GM19438 (cell line): ENCODE data around the gene KLF1.
"Not testable (repeated sequence)": the region's sequence is repeated elsewhere in the genome, so short reads cannot be mapped to it uniquely, and the experiment has no call there.

Experiments used
- ATAC-seq: cut with Tn5 transposase; IDR thresholded peaks from one replicate; pipeline ENCODE4 v1.9.1; 2021; ENCODE audit warnings: low read depth; ENCODE audit not compliant: unreplicated experiment

Gene KLF1

DNA sequence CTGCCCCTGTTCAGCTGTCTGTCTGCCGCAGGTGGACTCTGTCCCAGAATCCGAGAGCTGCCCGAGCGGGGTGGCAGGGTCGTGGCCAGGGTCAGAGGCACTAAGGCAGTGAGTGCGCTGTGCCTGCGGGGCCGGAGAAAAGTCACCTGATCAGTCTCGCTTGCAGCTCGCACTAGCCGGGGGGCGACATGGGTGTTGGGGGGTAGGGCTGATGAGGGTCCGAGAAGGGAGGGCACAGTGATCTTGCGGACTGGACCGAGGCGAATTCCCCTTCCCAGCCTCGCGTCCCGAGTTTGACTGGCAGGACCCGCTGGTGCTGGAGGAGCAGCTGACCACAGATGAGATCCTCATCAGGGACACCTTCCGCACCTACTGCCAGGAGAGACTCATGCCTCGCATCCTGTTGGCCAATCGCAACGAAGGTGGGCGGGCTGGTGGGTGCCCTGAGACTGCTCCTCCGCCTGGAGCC lies 4.6 kb upstream of the KLF1 start:
- ATAC-seq: no peak

GRCh38 chr19:12890787-12891552 lies 4.0 kb upstream of the KLF1 start, which contains the start of gene GCDH:
TSS of gene GCDH (plus strand) at chr19:12891160. CDS start at chr19:12891305, 145 bp downstream.
- ATAC-seq: peak; percentile 90

DNA sequence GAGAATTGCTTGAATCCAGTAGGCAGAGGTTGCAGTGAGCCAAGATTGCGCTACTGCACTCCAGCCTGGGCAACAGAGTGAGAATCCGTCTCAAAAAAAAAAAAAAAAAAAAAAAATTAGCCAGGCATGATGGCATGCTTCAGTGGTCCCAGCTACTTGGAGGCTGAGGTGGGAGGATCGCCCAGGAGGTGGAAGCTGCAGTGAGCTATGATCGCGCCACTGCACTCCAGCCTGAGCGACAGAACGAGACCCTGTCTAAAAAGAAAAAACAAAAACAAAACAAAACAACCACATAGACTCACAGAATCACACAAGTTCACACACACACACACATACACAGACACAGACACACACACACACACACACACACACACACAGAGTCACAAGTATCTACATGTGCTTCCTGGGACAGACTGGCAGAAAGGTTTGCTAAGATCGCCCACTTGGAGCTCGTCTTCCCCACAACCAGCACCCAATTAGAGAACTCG lies 3.3 kb upstream of the KLF1 start:
- not testable (repeated sequence) for ATAC-seq

- no peak for ATAC-seq
Observed at GRCh38 chr19:12888006-12888603, 1.1 kb upstream of the KLF1 start.

DNA sequence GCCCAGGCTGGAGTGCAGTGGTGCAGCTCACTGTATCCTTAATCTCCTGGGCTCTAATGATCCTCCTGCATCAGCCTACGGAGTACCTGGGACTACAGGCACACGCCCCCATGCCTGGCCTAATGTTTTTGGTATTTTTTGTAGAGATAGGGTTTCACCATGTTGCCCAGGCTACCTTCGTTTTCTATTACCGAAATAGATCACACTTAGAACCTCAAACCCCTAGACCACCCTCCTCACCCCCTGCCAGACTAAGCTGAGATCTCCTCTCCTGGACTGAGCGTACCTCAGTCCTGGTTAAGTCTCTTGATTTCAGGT lies 391 bp downstream of the KLF1 start:
- no peak for ATAC-seq

- ATAC-seq: no peak
Observed at GRCh38 chr19:12885749-12886650, 1.0 kb downstream of the KLF1 start.

GRCh38 chr19:12884926-12885748 lies 1.9 kb downstream of the KLF1 start:
- ATAC-seq: no peak

DNA sequence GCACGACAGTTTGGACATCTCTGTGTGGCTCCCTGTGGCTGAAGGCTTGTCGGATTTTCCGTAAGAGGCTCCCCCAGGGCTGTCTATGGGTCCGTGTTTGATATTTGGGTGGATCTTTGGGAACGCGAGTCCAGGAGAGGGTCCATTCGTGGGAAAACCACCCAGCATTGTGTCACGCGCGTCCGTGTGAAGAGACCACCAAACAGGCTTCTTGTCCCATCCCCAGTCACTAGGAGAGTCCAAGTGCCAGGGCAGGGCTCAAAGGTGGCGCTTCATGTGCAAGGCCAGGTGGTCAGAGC lies 2.4 kb downstream of the KLF1 start:
- no peak for ATAC-seq

DNA sequence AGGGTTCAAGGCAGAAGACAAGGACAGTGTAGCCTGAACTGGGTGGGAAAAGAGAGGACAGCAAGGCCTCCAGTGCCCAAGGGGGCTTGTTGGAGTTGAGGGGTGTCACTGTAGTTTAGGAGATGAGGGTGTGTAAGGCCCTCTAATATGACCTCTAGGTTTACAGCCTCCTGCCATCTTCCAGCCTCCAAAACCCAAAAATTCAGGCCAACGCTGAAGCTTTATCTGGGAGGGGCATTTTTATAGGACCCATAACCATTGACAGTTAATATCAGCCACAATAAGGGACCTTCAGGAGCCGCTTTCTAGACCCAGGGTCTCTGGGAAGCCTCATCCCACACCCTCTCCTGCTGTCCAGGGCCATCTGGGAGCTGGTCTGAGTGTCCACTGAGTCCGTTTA lies 2.8 kb downstream of the KLF1 start:
- no peak for ATAC-seq

DNA sequence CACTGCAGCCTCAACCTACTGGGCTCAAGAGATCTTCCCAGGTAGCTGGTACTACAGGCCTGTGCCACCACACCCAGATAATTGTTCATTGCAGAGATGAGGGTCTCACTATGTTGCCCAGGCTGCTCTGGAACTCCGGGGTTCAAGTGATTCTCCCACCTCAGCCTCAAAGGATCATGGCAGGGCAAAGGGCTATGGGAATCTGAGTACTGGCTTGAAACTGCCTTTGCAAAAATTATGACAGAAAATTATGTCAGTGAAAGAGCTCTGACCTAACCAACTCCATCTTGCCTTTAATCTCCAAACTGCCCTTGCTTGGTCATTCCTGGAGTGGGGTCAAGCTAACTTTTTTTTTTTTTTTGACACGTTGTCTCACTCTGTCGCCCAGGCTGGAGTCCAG lies 4.4 kb downstream of the KLF1 start:
- no peak for ATAC-seq

- peak; percentile 74 for ATAC-seq
Observed at GRCh38 chr19:12881172-12881808, 5.7 kb downstream of the KLF1 start, which contains the start of gene DNASE2. TSS of gene DNASE2 (minus strand) at chr19:12881449. CDS start at chr19:12881375, 74 bp downstream.

DNA sequence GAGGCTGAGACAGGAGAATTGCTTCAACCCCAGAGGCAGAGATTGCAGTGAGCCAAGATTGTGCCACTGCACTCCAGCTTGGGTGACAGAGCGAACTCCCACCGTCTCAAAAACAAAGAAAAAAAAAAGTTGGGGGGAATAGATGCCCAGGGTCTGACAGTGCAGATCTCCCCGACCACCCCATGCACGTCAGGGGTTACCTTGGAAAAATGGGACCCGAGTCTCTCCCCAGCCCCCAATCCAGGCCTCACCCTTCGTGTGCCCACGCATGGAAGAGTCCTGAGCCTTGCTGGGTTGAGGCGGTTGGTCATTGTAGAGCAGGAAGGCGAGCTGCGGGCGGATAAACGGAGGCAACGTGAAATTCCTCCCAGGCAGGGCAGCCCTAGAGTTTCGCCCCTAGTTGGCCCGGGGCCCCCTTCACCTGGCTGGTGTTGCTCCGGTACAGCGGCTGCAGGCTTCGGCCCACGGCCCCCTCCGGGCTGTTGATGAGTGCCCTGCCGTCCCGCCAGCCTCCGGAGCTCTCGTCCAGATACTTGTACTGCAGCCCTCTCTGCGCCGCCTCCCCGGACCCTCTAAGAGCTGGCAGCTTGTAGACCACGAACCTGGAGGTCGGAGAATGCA lies 6.3 kb downstream of the KLF1 start:
- ATAC-seq: peak; percentile 13

DNA sequence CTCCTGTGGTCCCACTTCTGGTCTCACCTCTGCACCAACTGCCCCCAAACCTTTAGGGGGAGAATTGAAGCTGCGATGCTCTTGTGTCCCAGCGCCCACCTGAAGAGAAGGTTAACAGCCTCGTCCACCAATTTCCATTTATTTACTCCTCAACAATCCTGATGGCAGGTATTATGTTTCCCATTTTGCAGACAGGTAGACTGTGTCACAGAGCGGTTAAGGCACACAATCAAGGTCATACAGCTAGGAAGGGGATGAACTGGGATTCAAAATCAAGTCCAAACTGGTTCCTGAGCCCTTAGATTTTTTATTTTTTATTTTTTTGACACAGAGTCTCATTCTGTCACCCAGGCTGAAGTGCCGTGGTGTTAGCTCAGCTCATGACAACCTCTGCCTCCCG lies 11.9 kb downstream of the KLF1 start:
- no peak for ATAC-seq

DNA sequence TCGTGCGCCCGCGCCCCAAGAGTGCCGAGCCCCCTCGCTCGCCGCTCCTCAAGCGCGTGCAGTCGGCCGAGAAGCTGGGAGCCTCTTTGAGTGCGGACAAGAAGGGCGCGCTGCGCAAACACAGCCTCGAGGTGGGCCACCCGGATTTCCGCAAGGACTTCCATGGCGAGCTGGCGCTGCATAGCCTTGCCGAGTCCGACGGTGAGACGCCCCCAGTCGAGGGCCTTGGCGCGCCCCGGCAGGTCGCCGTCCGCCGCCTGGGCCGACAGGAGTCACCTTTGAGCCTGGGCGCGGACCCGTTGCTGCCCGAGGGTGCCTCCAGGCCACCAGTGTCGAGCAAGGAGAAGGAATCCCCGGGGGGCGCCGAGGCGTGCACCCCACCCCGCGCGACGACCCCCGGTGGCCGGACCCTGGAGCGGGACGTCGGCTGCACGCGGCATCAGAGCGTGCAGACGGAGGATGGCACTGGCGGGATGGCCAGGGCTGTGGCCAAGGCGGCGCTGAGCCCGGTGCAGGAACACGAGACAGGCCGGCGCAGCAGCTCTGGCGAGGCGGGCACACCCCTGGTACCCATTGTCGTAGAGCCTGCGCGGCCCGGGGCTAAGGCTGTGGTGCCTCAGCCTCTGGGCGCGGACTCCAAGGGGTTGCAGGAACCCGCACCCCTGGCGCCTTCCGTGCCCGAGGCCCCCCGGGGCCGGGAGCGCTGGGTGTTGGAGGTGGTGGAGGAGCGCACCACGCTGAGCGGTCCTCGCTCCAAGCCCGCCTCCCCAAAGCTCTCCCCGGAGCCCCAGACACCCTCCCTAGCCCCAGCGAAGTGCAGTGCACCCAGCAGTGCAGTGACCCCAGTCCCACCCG lies 12.9 kb downstream of the KLF1 start:
- no peak for ATAC-seq

DNA sequence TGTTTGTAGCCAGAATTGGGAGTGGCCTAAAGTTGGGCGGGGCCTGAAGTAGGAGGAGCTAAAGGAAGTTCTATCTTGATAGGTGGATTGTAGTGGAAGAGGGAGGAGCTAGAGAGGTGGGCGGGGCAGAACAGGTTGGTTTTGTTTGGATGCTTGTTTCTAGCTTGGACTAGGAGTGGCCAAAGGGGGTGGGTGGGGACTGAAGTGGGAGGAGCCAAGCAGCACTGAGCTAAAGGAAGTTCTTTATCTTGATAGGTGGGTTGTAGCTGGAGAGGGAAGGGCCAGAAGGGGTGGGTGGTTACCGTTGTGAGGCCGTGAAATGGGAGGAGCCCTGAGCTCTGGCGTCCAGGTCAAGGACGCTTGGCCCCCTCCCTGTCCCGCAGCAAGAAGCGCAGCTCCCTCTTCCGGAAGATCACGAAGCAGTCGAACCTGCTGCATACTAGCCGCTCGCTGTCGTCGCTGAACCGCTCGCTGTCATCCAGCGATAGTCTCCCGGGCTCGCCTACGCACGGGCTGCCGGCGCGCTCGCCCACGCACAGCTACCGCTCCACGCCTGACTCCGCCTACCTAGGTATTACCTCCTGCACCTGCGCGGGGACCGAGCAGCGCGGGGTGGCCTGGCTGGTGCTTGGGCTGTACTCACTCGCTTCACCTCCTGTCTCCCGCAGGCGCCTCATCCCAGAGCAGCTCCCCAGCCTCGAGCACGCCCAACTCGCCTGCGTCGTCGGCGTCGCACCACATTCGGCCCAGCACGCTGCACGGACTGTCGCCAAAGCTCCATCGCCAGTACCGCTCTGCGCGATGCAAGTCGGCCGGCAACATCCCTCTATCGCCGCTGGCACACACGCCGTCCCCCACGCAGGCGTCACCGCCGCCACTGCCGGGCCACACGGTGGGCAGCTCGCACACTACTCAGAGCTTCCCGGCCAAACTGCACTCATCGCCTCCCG lies 13.8 kb downstream of the KLF1 start:
- no peak for ATAC-seq

DNA sequence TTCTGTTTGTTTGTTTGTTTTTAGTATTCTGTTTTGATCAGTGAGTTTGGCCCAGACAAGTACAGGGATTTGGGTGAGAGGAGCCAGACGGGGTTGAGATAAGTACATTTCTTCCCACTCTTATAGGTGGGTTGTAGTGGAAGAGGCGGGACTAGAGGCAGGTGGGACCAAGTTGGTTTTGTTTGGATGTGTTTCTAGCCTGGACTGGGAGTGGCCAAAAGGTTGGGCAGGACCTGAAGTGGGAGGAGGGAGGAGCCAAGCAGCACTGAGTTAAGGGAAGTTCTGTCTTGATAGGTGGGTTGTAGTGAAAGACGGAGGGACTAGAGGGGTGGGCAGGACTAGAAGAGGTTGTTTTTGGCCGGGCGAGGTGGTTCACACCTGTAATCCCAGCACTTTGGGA lies 14.7 kb downstream of the KLF1 start:
- no peak for ATAC-seq

GRCh38 chr19:12871681-12872080 lies 15.3 kb downstream of the KLF1 start:
- no peak for ATAC-seq
